ENCODE measurements around the gene PCDHGB6. TPM values are rescaled to one million over a fixed set of nuclear protein-coding genes. Genes with fewer than 3 reads are reported as not detected.

Gene PCDHGB6
- total RNA-seq, 2 experiments from 2014 or later: 0.06 TPM; not detected in 1

- Mint-ChIP-seq H3K4me3 (no peak overlapping the region), H3K36me3 (ENCODE audit: low read depth) (peaks cover 26% of the 10 kb centered on the region), H3K27ac (no peak overlapping the region), H3K4me1 (ENCODE audit: low read depth) (peaks cover 3% of the 10 kb centered on the region), H3K9me3 (peaks cover 7% of the 10 kb centered on the region), H3K27me3 (peaks cover 80% of the 10 kb centered on the region)
- Histone ChIP-seq H3K4me1 (ENCODE audit: insufficient read depth, low read length) (no peaks in the 10 kb centered on the region), H3K27me3 (ENCODE audit: control insufficient read depth in 1 of 2, insufficient read depth in 2 of 2, low read length in 2 of 2) (peaks cover 55 to 80% of the 10 kb centered on the region in 2 experiments), H3K4me3 (ENCODE audit: low read length) (no peak overlapping the region), H3K27ac (ENCODE audit: low read depth in 1 of 2, low read length in 2 of 2) (no peak overlapping the region), H3K36me3 (ENCODE audit: insufficient read depth, low read length) (no peaks in the 10 kb centered on the region), H3K9me3 (ENCODE audit: control insufficient read depth in 1 of 2, insufficient read depth in 1 of 2, low read length in 2 of 2) (peaks cover 32 to 56% of the 10 kb centered on the region in 2 experiments)
- ATAC-seq (ENCODE audit: poor library complexity) (no peak), DNase-seq (no peak)
- TF ChIP-seq CTCF (IDR thresholded peaks at IDR 0.05): no peak
- intact Hi-C loops (cut with DNase I, micrococcal nuclease): no loop called here
- POLR2A ChIA-PET: no interaction called here
- CTCF ChIA-PET: interaction anchor here (1.9 to 3.0 kb wide), 2 partner anchors 114 to 159 kb away, joined by 10 to 11 read pairs; no protein-coding TSS in a partner anchor
Measured at GRCh38 chr5:141398608-141399007, 9.2 kb upstream of the PCDHGB6 start.

GRCh38 chr5:141399555-141400258 is 8.1 kb upstream of the PCDHGB6 start:
- H3K4me3 ChIP-seq (ENCODE audit: low read length): no peak overlapping the region
- H3K36me3 Mint-ChIP-seq (ENCODE audit: low read depth): peaks cover 35% of the 10 kb centered on the region
- peaks cover 8% of the 10 kb centered on the region for H3K9me3 Mint-ChIP-seq
- H3K9me3 ChIP-seq (ENCODE audit: control insufficient read depth in 1 of 2, insufficient read depth in 1 of 2, low read length in 2 of 2): peaks cover 30 to 52% of the 10 kb centered on the region in 2 experiments
- no peaks in the 10 kb centered on the region for H3K4me1 ChIP-seq (ENCODE audit: insufficient read depth, low read length)
- no peak for TF ChIP-seq CTCF (IDR thresholded peaks at IDR 0.05)
- H3K27me3 ChIP-seq (ENCODE audit: control insufficient read depth in 1 of 2, insufficient read depth in 2 of 2, low read length in 2 of 2): peaks cover 55 to 82% of the 10 kb centered on the region in 2 experiments
- no peaks in the 10 kb centered on the region for H3K36me3 ChIP-seq (ENCODE audit: insufficient read depth, low read length)
- H3K27me3 Mint-ChIP-seq: peaks cover 82% of the 10 kb centered on the region
- ATAC-seq (ENCODE audit: poor library complexity) (no peak), DNase-seq (no peak)
- ChIA-PET CTCF (no interaction called here), POLR2A (no interaction called here)
- intact Hi-C loops (cut with DNase I, micrococcal nuclease): no loop called here
- H3K4me1 Mint-ChIP-seq (ENCODE audit: low read depth): peaks cover 3% of the 10 kb centered on the region
- H3K27ac ChIP-seq (ENCODE audit: low read depth in 1 of 2, low read length in 2 of 2): no peak overlapping the region
- no peak overlapping the region for H3K27ac Mint-ChIP-seq
- H3K4me3 Mint-ChIP-seq: no peak overlapping the region

- H3K27ac Mint-ChIP-seq: no peak within 1 kb of the TSS
- peaks cover 5% of the 10 kb centered on the region for H3K9me3 Mint-ChIP-seq
- peaks cover 77% of the 10 kb centered on the region for H3K27me3 Mint-ChIP-seq
- CTCF ChIA-PET: no interaction called here
- peak within 1 kb of the TSS; percentile 77 for H3K4me3 Mint-ChIP-seq
- peaks cover 44 to 50% of the 10 kb centered on the region in 2 experiments for H3K9me3 ChIP-seq (ENCODE audit: control insufficient read depth in 1 of 2, insufficient read depth in 1 of 2, low read length in 2 of 2)
- DNase-seq: peak in 2 of 14 experiments; percentile 26
- intact Hi-C loops (cut with DNase I, micrococcal nuclease): no loop called here
- no peaks in the 10 kb centered on the region for H3K36me3 ChIP-seq (ENCODE audit: insufficient read depth, low read length)
- H3K27me3 ChIP-seq (ENCODE audit: control insufficient read depth in 1 of 2, insufficient read depth in 2 of 2, low read length in 2 of 2): peaks cover 51 to 82% of the 10 kb centered on the region in 2 experiments
- POLR2A ChIA-PET: no interaction called here
- no peak within 1 kb of the TSS for H3K27ac ChIP-seq (ENCODE audit: low read depth in 1 of 2, low read length in 2 of 2)
- TF ChIP-seq CTCF (IDR thresholded peaks at IDR 0.05): no peak
- peaks cover 29% of the 10 kb centered on the region for H3K36me3 Mint-ChIP-seq (ENCODE audit: low read depth)
- no peak for ATAC-seq (ENCODE audit: poor library complexity)
- no peaks in the 10 kb centered on the region for H3K4me1 ChIP-seq (ENCODE audit: insufficient read depth, low read length)
- H3K4me3 ChIP-seq (ENCODE audit: low read length): no peak within 1 kb of the TSS
- H3K4me1 Mint-ChIP-seq (ENCODE audit: low read depth): peaks cover 3% of the 10 kb centered on the region
Measured at GRCh38 chr5:141402553-141403243, 5.1 kb upstream of the PCDHGB6 start, which contains the start of gene PCDHGA9. PCDHGA9 (plus strand) TSS chr5:141402778; CDS start chr5:141402953, 175 bp downstream.
